Stimulated activated CD8-positive, alpha-beta memory T cell treated with anti-CD3 and anti-CD28 coated beads, Interleukin-15, amount 100 ng/mL, for 24 hours (primary cell): Measurements from ENCODE around the gene THRB.

Experiments used
- DNase-seq: peaks from one replicate; pipeline ENCODE4 v3.0.0-alpha.2; 2020; ENCODE audit warnings: low read depth

Gene THRB

DNA sequence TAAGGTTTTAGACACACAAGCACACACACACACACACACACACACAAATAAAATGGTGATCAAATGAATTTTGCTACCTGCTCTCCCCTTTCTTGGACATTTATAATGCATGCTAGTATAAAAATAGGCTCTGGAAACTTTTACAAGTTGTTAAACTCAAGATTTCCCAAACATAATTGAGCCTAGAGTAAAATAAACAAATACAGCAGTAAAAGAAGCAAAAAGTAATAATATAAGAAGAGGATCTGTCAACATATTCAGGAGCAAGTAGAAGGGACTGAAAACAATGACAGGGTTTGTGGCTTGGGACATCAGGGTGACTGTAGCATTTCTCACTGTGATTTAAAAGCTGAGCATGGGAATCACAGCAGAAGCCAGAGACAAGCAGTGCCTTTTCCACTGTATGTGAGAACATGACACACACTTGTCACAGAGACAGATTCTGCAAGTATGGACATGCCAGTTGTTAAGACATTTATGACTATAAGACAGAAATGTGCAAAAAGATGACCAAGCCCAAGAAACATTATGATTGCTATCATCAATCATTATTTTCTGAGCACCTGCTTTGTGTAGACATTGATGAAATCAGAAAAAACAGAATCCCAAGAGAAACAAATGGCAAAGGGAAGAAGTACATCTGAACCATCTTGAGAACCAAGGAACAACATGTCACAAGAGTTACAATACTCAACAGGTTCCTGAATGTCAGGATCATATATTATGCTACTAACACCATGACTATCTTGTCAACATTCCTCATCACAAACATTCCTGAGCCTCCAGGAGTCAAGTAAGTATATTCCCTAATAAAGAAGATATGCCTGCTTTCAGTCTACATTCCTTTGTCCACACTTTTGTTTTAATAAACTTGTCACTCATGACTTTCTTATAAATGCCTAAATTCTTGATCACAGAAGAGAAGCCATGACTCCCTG is 7.1 kb downstream of the THRB start:
- no peak for DNase-seq

DNA sequence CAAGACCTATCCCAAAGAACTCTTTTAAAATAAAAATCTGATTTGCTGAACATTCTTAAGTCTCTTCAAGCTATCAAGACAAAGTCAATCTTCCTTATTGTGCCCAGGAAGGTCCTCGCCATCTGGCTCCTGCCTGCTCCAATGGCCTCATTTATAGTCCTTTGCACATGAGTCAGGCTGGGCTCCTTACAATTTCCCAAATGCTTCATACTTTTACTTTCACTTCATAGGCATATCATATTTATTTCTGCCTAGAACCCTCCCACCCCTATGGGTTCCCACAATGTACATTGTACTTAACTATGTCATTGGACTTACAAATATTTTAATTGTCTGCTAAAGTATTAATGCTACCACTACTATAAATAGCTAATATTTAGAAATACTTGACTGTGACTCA is 9.1 kb downstream of the THRB start:
- no peak for DNase-seq

GRCh38 chr3:24483873-24484272 is 10.8 kb downstream of the THRB start:
- no peak for DNase-seq

GRCh38 chr3:24482096-24482705 is 12.4 kb downstream of the THRB start:
- no peak for DNase-seq

DNA sequence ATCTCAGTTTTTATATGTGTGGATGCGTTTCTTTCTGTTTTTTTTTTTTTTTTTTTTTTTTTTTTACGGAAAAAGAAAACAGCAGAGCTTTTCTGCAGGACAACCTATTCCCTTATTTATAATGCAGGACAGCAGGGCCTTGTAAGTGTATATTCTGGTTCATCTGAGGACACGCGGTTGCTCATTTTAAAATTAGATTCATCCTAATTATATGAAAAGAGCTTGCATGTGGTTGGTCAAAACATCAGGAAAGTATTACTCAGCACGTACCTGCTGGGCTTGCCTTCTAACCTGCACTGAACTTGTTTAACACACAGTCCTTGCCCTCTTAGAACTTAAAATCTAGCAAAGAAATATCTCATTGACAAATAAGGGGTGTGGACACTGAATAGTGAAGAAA is 13.5 kb downstream of the THRB start:
- DNase-seq = no peak

- no peak for DNase-seq
These were observed 14.2 kb downstream of the THRB start for GRCh38 chr3:24480497-24480896.

- DNase-seq = no peak
These were observed 14.8 kb downstream of the THRB start for GRCh38 chr3:24479816-24480215.

- no peak for DNase-seq
These were observed 17.6 kb downstream of the THRB start for GRCh38 chr3:24476871-24477656.

DNA sequence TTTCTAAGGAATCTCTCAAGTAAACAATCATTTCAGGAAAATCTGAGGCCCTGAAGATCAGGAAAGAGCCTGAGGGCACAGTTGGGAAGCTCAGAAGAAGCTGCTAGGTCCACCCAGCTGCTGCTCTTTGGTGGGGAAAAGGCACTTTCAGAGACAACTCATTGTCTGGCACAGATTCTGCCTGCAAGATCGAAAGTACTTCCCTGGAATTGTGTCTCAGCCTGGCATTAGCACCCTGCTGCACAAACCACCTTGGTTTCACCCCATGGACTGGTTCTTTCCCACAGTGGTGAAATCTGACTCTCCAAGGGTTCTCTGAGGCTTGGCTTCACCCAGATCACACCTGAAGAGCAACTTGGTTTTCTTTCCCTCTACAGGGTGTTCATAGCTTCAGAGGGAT is 18.7 kb downstream of the THRB start:
- DNase-seq = no peak

GRCh38 chr3:24474862-24475261 is 19.8 kb downstream of the THRB start:
- DNase-seq = no peak

- no peak for DNase-seq
These were observed 22.3 kb downstream of the THRB start for GRCh38 chr3:24472358-24472757.

DNA sequence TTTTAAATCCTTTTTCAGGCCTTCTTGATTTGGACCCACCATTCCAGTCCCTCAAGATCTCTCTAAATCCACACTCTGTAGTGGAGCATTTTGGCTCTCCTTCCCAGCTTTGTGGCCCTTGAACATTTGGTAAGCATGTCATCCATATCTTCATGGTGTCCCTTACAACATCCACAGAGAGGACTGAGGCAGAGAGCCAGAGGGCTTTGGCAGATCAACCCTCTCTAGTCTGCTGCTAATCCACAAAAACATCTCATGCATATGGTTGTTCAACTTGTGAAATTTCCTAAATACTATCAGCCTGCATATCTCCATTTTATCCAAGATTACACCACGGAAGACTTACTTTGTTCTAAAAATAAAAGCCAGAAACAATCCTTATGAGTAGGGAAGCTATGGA is 23.2 kb downstream of the THRB start:
- no peak for DNase-seq

DNA sequence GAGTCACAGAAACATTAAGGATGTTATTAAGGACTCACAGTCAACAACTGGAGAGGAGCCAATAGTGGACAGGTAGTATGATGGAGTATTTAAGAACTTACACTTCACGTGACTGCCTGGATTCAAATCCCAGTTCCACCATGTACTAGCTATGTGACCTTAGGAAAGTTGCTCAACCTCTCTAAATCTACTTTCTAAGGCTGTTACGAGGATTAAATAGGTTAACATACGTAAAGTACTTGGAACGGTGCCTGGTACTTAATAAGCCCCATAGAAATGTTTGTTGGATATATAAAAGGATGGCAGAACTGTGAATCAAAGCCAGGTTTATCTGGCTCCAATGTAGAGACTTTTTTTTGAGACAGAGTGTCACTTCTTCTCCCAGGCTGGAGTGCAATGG is 24.4 kb downstream of the THRB start:
- no peak for DNase-seq

- no peak for DNase-seq
These were observed 30.3 kb downstream of the THRB start for GRCh38 chr3:24464389-24464788.

- DNase-seq = no peak
These were observed 31.9 kb downstream of the THRB start for GRCh38 chr3:24462737-24463136.

- no peak for DNase-seq
These were observed 33.7 kb downstream of the THRB start for GRCh38 chr3:24460974-24461373.

DNA sequence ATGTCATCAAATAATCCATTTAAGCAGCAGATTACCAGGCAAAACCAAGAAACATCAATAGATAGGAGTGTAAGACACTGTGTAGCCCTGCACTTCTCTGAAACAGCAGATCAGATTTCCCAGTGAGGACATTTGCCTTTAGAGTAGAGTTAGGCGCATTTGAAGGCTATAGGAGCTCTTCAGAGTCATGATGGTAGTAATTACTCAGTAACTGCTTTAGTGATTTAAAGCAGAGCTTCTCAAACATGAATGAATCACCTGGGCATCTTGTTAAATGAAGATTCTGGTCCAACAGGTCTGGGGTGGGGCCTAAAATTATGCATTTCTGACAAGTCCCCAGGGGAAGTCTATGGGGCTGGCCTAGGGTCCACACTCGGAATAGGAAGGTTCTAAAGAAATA is 36.9 kb downstream of the THRB start:
- no peak for DNase-seq

- DNase-seq = no peak
These were observed 39.8 kb downstream of the THRB start for GRCh38 chr3:24454856-24455255.

GRCh38 chr3:24454393-24454792 is 40.3 kb downstream of the THRB start:
- no peak for DNase-seq

- DNase-seq = no peak
These were observed 43.1 kb downstream of the THRB start for GRCh38 chr3:24451461-24452099.

DNA sequence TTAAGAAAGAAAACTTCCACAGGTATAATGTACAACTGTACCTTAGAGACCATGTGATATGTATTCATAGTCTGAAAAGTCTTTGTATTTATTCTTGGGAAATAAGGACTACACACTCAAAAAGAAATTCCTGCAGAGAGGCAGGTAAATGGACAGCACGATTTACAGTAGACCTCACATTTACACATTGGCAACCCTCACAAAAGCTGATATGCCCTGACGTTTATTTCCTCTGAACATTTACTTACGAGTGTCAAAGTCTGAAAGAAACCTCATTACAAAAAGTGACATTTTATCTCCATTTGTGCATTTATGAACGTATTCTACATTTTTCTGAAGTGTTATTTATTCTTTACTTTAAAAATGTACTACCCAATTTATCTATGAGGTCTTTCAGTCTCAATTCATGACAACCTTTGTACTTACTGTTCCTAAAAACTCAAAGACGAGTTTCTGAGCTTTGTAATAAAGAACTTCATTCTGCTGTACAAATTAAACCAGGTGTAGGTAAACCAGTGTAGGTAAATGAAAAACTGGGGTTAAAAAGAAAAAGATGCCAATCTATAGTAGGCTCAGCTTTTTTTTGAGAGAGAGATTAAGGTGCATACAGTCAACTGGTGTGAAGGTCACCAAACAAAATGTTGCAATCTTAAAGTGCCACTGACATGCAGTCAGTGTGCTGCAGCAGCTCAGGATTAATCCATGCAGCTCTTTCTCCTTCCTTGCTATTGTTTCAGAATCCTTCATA is 44.3 kb downstream of the THRB start:
- no peak for DNase-seq

- no peak for DNase-seq
These were observed 46.8 kb downstream of the THRB start for GRCh38 chr3:24447836-24448235.
